ENCODE measurements around the gene GKN1.
"Not testable (repeated sequence)": the region's sequence is repeated elsewhere in the genome, so short reads cannot be mapped to it uniquely, and the experiment has no call there.

The GKN1 gene

GRCh38 chr2:68974251-68974650, at the start of gene GKN1:
Gene GKN1, plus strand, starts transcription at chr2:68974636. Its CDS starts 42 bp downstream, at chr2:68974678.
- no peak for DNase-seq (ENCODE audit: low spot score)

- no peak for DNase-seq (ENCODE audit: low spot score)
These were observed 49.0 kb upstream of the GKN1 start for GRCh38 chr2:68925295-68925896.

GRCh38 chr2:68926796-68927195, 47.6 kb upstream of the GKN1 start:
- no peak for DNase-seq (ENCODE audit: low spot score)

- DNase-seq (ENCODE audit: low spot score): no peak
These were observed 43.2 kb upstream of the GKN1 start for GRCh38 chr2:68931149-68931711.

- no peak for DNase-seq (ENCODE audit: low spot score)
These were observed 42.6 kb upstream of the GKN1 start for GRCh38 chr2:68931799-68932198.

GRCh38 chr2:68932402-68932801, 42.0 kb upstream of the GKN1 start:
- DNase-seq (ENCODE audit: low spot score): no peak

GRCh38 chr2:68934021-68934420, 40.4 kb upstream of the GKN1 start:
- no peak for DNase-seq (ENCODE audit: low spot score)

- no peak for DNase-seq (ENCODE audit: low spot score)
These were observed 39.0 kb upstream of the GKN1 start for GRCh38 chr2:68935471-68935870.

GRCh38 chr2:68936427-68936826, 38.0 kb upstream of the GKN1 start:
- DNase-seq (ENCODE audit: low spot score): no peak

- no peak for DNase-seq (ENCODE audit: low spot score)
These were observed 37.5 kb upstream of the GKN1 start for GRCh38 chr2:68936889-68937288.

- DNase-seq (ENCODE audit: low spot score): no peak
These were observed 36.9 kb upstream of the GKN1 start for GRCh38 chr2:68937346-68938055.

GRCh38 chr2:68938938-68939337, 35.5 kb upstream of the GKN1 start:
- no peak for DNase-seq (ENCODE audit: low spot score)

GRCh38 chr2:68939962-68940361, 34.5 kb upstream of the GKN1 start:
- DNase-seq (ENCODE audit: low spot score): no peak

- DNase-seq (ENCODE audit: low spot score): no peak
These were observed 34.1 kb upstream of the GKN1 start for GRCh38 chr2:68940369-68940768.

- no peak for DNase-seq (ENCODE audit: low spot score)
These were observed 31.6 kb upstream of the GKN1 start for GRCh38 chr2:68942827-68943226.

GRCh38 chr2:68943581-68944568, 30.6 kb upstream of the GKN1 start:
- DNase-seq (ENCODE audit: low spot score): no peak

GRCh38 chr2:68946117-68946516, 28.3 kb upstream of the GKN1 start:
- no peak for DNase-seq (ENCODE audit: low spot score)

- DNase-seq (ENCODE audit: low spot score): no peak
These were observed 25.7 kb upstream of the GKN1 start for GRCh38 chr2:68948710-68949109.

GRCh38 chr2:68951899-68952298, 22.5 kb upstream of the GKN1 start:
- DNase-seq (ENCODE audit: low spot score): no peak

- DNase-seq (ENCODE audit: low spot score): no peak
These were observed 21.4 kb upstream of the GKN1 start, which contains the start of gene GKN2 for GRCh38 chr2:68952887-68953521. Gene GKN2, minus strand, starts transcription at chr2:68952893. Its CDS starts 32 bp downstream, at chr2:68952861.

GRCh38 chr2:68955432-68955831, 19.0 kb upstream of the GKN1 start:
- not testable (repeated sequence) for DNase-seq (ENCODE audit: low spot score)

- DNase-seq (ENCODE audit: low spot score): no peak
These were observed 15.4 kb upstream of the GKN1 start for GRCh38 chr2:68959001-68959400.

All from globus pallidus (tissue), 1 donor.